Measurements from ENCODE around the gene TOMM34. TPM values are rescaled to one million over a fixed set of nuclear protein-coding genes. Genes with fewer than 3 reads are reported as not detected.

The TOMM34 gene
- polyA plus RNA-seq, 1 donor (not counting 4 experiments of a cell fraction or from before 2014, with no cell fraction given): 32.9 TPM

GRCh38 chr20:44948513-44948912, 11.7 kb downstream of the TOMM34 start:
- H4K20me1 ChIP-seq (ENCODE audit: control insufficient read depth, extremely low read depth, insufficient read depth, low read length): no peaks in the 10 kb centered on the region
- no peaks in the 10 kb centered on the region for H3K79me2 ChIP-seq (ENCODE audit: control insufficient read depth, insufficient read depth, low read length)
- FAIRE-seq (no peak), DNase-seq (ENCODE audit: low read depth, low spot score) (no peak)
- H3K4me1 ChIP-seq (ENCODE audit: control insufficient read depth, extremely low read depth, insufficient read depth, low read length): no peaks in the 10 kb centered on the region
- H3K9me3 ChIP-seq (ENCODE audit: control insufficient read depth, low read depth, low read length): no peaks in the 10 kb centered on the region
- no peak for TF ChIP-seq EZH2 (IDR thresholded peaks at IDR 0.05; ENCODE audit: low read length)
- TF ChIP-seq CTCF (optimal IDR thresholded peaks at IDR 0.05 in 1 of 3, IDR thresholded peaks at IDR 0.05 in 1 of 3, conservative IDR thresholded peaks at IDR 0.05 in 1 of 3; ENCODE audit: extremely low read depth in 1 of 3, insufficient read depth in 2 of 3, low read length in 3 of 3): no peak
- no peaks in the 10 kb centered on the region for H3K27me3 ChIP-seq (ENCODE audit: control insufficient read depth, extremely low read depth, insufficient read depth, low read length)
- H3K9ac ChIP-seq (ENCODE audit: control insufficient read depth, extremely low read depth, insufficient read depth, low read length): no peak overlapping the region
- no peaks in the 10 kb centered on the region for H3K9me1 ChIP-seq (ENCODE audit: control insufficient read depth, extremely low read depth, insufficient read depth, low read length)
- H3K4me3 ChIP-seq (ENCODE audit: control insufficient read depth in 2 of 3, extremely low read depth in 1 of 3, insufficient read depth in 2 of 3, low read depth in 1 of 3, low read length in 3 of 3): no peak overlapping the region
- peaks cover 49 to 55% of the 10 kb centered on the region in 2 experiments for H3K36me3 ChIP-seq (ENCODE audit: control insufficient read depth in 2 of 2, extremely low read depth in 1 of 2, insufficient read depth in 2 of 2, low read length in 2 of 2)
- dilution Hi-C loops (cut with MboI; ENCODE audit: extremely low pct_ligation_motif_present, low sequenced_read_pairs): no loop called here
- no peak overlapping the region for H3K27ac ChIP-seq (ENCODE audit: control insufficient read depth, insufficient read depth, low read length)
- H3K4me2 ChIP-seq (ENCODE audit: control insufficient read depth, extremely low read depth, insufficient read depth, low read depth, low read length): no peak overlapping the region
- H2AFZ ChIP-seq (ENCODE audit: control insufficient read depth, low read length): no peak overlapping the region

- Histone ChIP-seq H3K4me2 (ENCODE audit: control insufficient read depth, extremely low read depth, insufficient read depth, low read depth, low read length) (no peak overlapping the region), H3K27ac (ENCODE audit: control insufficient read depth, insufficient read depth, low read length) (no peak overlapping the region), H4K20me1 (ENCODE audit: control insufficient read depth, extremely low read depth, insufficient read depth, low read length) (no peaks in the 10 kb centered on the region), H3K36me3 (ENCODE audit: control insufficient read depth in 2 of 2, extremely low read depth in 1 of 2, insufficient read depth in 2 of 2, low read length in 2 of 2) (peaks cover 49 to 55% of the 10 kb centered on the region in 2 experiments), H3K4me1 (ENCODE audit: control insufficient read depth, extremely low read depth, insufficient read depth, low read length) (no peaks in the 10 kb centered on the region), H2AFZ (ENCODE audit: control insufficient read depth, low read length) (no peak overlapping the region), H3K79me2 (ENCODE audit: control insufficient read depth, insufficient read depth, low read length) (no peaks in the 10 kb centered on the region), H3K9ac (ENCODE audit: control insufficient read depth, extremely low read depth, insufficient read depth, low read length) (no peak overlapping the region), H3K4me3 (ENCODE audit: control insufficient read depth in 2 of 3, extremely low read depth in 1 of 3, insufficient read depth in 2 of 3, low read depth in 1 of 3, low read length in 3 of 3) (no peak overlapping the region), H3K9me1 (ENCODE audit: control insufficient read depth, extremely low read depth, insufficient read depth, low read length) (peaks cover 2% of the 10 kb centered on the region), H3K27me3 (ENCODE audit: control insufficient read depth, extremely low read depth, insufficient read depth, low read length) (no peaks in the 10 kb centered on the region), H3K9me3 (ENCODE audit: control insufficient read depth, low read depth, low read length) (no peaks in the 10 kb centered on the region)
- TF ChIP-seq EZH2 (IDR thresholded peaks at IDR 0.05; ENCODE audit: low read length) (no peak), CTCF (optimal IDR thresholded peaks at IDR 0.05 in 1 of 3, IDR thresholded peaks at IDR 0.05 in 1 of 3, conservative IDR thresholded peaks at IDR 0.05 in 1 of 3; ENCODE audit: extremely low read depth in 1 of 3, insufficient read depth in 2 of 3, low read length in 3 of 3) (no peak)
- FAIRE-seq (no peak), DNase-seq (ENCODE audit: low read depth, low spot score) (no peak)
- dilution Hi-C loops (cut with MboI; ENCODE audit: extremely low pct_ligation_motif_present, low sequenced_read_pairs): no loop called here
These were observed 12.1 kb downstream of the TOMM34 start for GRCh38 chr20:44948107-44948506.

All from keratinocyte (primary cell).